Mucosa of stomach (tissue), 1 donor: Measurements from ENCODE around the gene SLC12A2.

Experiments used
- H3K27me3 ChIP-seq: one replicate; pipeline ENCODE4 v1.7.0; 2013; ENCODE audit warnings: mild to moderate bottlenecking, low read length; ENCODE audit not compliant: control insufficient read depth, insufficient read depth
- H3K36me3 ChIP-seq: one replicate; pipeline ENCODE4 v1.7.0; 2013; ENCODE audit warnings: low read length; ENCODE audit not compliant: control insufficient read depth, insufficient read depth
- H3K4me1 ChIP-seq: one replicate; pipeline ENCODE4 v1.7.0; 2013; ENCODE audit warnings: mild to moderate bottlenecking, low read length; ENCODE audit not compliant: control insufficient read depth, insufficient read depth
- H3K4me3 ChIP-seq: one replicate; pipeline ENCODE4 v1.7.0; 2013; ENCODE audit warnings: low read length
- H3K9ac ChIP-seq: one replicate; pipeline ENCODE4 v1.7.0; 2013; ENCODE audit warnings: mild to moderate bottlenecking, low read length, moderate library complexity
- H3K9me3 ChIP-seq: one replicate; pipeline ENCODE4 v1.7.0; 2013; ENCODE audit warnings: mild to moderate bottlenecking, low read length, moderate library complexity; ENCODE audit not compliant: control insufficient read depth
- donor health status: Pancreatic carcinoma.

Gene SLC12A2

DNA sequence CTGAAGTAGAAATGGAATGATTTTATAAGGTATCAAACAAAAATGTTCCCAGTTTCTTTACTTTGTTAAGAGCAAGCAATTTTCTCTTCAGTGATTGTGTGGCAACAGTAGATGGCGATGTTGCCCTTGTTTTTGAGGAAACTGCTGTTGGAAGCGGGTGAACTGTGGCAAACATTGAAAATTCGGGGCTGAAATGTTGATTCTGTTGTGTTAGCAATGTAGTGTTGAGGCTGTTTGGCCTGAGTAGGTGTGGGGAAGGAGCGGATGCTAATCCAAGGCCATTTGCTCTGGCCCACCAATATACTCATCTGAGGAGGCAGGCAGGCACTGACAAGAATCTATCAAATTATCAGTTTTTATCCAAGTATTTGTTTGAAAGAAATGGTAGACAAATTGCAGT, 129.8 kb downstream of the SLC12A2 start:
- H3K9me3 ChIP-seq = no peaks in the 10 kb centered on the region
- no peaks in the 10 kb centered on the region for H3K27me3 ChIP-seq
- no peak overlapping the region for H3K4me3 ChIP-seq
- H3K9ac ChIP-seq = no peak overlapping the region
- no peaks in the 10 kb centered on the region for H3K4me1 ChIP-seq
- H3K36me3 ChIP-seq = no peaks in the 10 kb centered on the region

DNA sequence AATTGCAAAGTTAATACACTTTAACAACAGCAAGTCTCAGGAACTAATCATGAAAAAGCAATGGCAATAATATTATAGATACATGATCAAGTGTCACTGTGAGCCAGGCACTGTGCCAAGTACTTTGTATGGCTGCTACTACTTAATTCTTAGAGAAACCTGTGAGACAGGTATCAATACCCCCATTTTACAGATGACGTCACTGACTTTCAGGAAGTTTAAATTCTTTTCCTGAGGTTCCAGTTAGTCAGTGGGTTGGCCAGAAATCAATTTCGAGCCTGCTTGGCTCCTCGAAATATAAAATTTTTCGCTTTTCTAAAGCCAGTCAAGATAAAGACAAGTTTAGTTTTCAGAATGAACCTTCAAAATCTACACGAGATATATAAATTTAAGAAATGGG, 130.3 kb downstream of the SLC12A2 start:
- Histone ChIP-seq H3K36me3 (no peaks in the 10 kb centered on the region), H3K4me3 (no peak overlapping the region), H3K9ac (no peak overlapping the region), H3K9me3 (no peaks in the 10 kb centered on the region), H3K4me1 (no peaks in the 10 kb centered on the region), H3K27me3 (no peaks in the 10 kb centered on the region)

GRCh38 chr5:128216285-128216684, 132.7 kb downstream of the SLC12A2 start:
- Histone ChIP-seq H3K4me1 (no peaks in the 10 kb centered on the region), H3K4me3 (no peak overlapping the region), H3K27me3 (no peaks in the 10 kb centered on the region), H3K9ac (no peak overlapping the region), H3K9me3 (no peaks in the 10 kb centered on the region), H3K36me3 (no peaks in the 10 kb centered on the region)

GRCh38 chr5:128216860-128217531, 133.4 kb downstream of the SLC12A2 start:
- Histone ChIP-seq H3K27me3 (no peaks in the 10 kb centered on the region), H3K4me3 (no peak overlapping the region), H3K36me3 (no peaks in the 10 kb centered on the region), H3K4me1 (no peaks in the 10 kb centered on the region), H3K9ac (no peak overlapping the region), H3K9me3 (no peaks in the 10 kb centered on the region)

- Histone ChIP-seq H3K4me3 (no peak overlapping the region), H3K9ac (no peak overlapping the region), H3K36me3 (no peaks in the 10 kb centered on the region), H3K27me3 (no peaks in the 10 kb centered on the region), H3K9me3 (no peaks in the 10 kb centered on the region), H3K4me1 (no peaks in the 10 kb centered on the region)
Observed at GRCh38 chr5:128220841-128221240, 137.3 kb downstream of the SLC12A2 start.

DNA sequence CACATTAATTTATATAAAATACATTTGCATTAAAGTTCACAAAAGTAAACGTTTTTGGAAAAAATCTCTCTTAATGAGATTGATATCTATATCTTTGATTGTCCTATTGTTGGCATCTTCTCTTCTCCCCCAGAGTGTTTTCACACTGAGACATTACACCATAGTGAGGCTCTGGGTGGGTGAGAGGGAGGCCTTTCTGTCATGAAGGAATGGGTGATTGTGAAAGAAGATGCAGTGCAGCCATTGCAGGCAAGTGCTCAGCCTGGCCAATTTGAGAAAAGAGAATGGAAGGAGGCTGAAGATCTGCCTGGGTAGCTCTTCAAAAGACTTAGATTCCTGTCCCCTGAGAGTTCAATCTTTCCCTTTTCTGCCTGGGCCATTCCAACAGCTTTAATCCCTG, 140.8 kb downstream of the SLC12A2 start:
- H3K9me3 ChIP-seq = no peaks in the 10 kb centered on the region
- H3K4me1 ChIP-seq = no peaks in the 10 kb centered on the region
- no peaks in the 10 kb centered on the region for H3K27me3 ChIP-seq
- H3K36me3 ChIP-seq = no peaks in the 10 kb centered on the region
- H3K4me3 ChIP-seq = no peak overlapping the region
- H3K9ac ChIP-seq = no peak overlapping the region

DNA sequence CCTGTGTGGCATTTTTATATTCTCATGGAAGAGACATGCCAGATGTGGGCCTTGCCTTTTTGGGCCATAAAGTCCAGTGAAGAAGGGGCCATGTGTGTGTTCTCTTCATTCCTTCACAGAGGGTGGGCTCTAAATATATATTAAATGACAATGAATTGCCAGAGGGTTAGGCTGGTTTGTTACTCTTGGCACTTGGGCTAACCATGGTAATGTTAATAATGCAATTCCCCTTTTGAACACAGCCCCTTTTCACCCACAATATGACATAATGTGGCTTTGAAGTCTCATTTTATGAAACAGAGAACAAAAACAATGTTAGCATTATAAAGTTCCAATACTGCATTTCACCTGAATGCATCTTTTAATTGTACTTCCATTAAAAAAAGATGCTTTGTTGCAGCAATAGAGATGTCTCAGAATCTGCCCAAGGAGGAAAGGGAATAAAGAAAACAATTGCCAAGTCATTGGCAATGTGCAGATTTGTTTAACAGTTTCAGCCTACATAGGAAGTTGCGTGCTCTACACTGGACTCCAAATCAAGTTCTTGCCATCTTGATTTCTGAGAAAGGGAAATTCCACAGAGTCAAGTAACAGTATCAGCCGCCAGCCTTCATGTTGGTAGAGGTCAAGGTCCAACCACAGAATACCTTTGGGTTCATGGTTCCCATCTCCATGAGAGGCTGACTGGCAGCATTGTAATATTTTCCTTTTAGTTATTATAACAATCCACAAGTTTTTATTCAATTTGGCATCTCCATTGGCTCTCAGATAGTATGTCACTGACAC, 141.9 kb downstream of the SLC12A2 start:
- H3K4me1 ChIP-seq = no peaks in the 10 kb centered on the region
- H3K36me3 ChIP-seq = no peaks in the 10 kb centered on the region
- H3K9ac ChIP-seq = no peak overlapping the region
- no peaks in the 10 kb centered on the region for H3K27me3 ChIP-seq
- H3K4me3 ChIP-seq = no peak overlapping the region
- H3K9me3 ChIP-seq = no peaks in the 10 kb centered on the region

DNA sequence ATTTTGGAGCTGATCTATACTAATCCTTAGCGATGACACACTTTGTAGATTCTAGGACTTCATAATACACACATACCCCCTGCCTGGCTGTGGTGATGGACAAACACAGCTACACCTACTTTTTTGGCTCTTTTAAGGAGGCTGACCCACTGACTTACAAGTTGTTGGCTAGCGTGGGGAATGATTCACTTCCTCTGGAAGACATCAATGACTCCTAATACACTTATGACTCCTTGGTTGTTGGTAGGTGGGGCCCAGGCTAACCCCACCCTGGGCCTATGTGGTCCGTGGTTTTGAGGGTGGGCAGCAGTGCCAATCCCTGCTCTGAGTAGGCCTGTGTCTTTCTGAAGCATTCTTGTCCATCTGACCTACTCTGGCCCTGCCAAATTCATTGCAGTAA, 144.4 kb downstream of the SLC12A2 start:
- Histone ChIP-seq H3K9ac (no peak overlapping the region), H3K4me1 (no peaks in the 10 kb centered on the region), H3K4me3 (no peak overlapping the region), H3K9me3 (no peaks in the 10 kb centered on the region), H3K27me3 (no peaks in the 10 kb centered on the region), H3K36me3 (no peaks in the 10 kb centered on the region)

DNA sequence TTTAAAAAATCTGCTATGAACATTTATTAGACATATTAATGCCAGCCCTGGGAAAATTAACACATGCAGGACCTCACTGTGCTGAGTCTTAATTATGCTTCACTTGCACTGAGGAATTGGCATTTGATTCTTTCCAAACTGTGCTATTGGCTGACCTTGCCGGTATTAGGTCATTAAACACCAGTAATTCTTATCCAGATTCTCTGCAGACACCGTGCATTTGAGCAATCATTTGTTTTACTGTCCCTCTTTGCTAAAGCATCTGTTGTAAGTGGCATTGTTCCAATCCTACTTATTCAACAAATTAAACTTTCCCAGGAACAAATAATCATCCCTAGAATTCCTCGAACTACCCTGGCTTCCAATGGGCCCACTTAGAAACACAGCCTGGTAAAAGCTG, 145.0 kb downstream of the SLC12A2 start:
- Histone ChIP-seq H3K4me1 (no peaks in the 10 kb centered on the region), H3K36me3 (no peaks in the 10 kb centered on the region), H3K4me3 (no peak overlapping the region), H3K9me3 (no peaks in the 10 kb centered on the region), H3K27me3 (no peaks in the 10 kb centered on the region), H3K9ac (no peak overlapping the region)

GRCh38 chr5:128234928-128235641, 151.5 kb downstream of the SLC12A2 start:
- Histone ChIP-seq H3K36me3 (no peaks in the 10 kb centered on the region), H3K9ac (no peak overlapping the region), H3K9me3 (no peaks in the 10 kb centered on the region), H3K4me1 (no peaks in the 10 kb centered on the region), H3K27me3 (no peaks in the 10 kb centered on the region), H3K4me3 (no peak overlapping the region)

- H3K9me3 ChIP-seq = no peaks in the 10 kb centered on the region
- no peak overlapping the region for H3K9ac ChIP-seq
- H3K4me1 ChIP-seq = no peaks in the 10 kb centered on the region
- no peaks in the 10 kb centered on the region for H3K27me3 ChIP-seq
- no peak overlapping the region for H3K4me3 ChIP-seq
- no peaks in the 10 kb centered on the region for H3K36me3 ChIP-seq
Observed at GRCh38 chr5:128236334-128236733, 152.8 kb downstream of the SLC12A2 start.

- no peak overlapping the region for H3K9ac ChIP-seq
- no peaks in the 10 kb centered on the region for H3K27me3 ChIP-seq
- H3K4me3 ChIP-seq = no peak overlapping the region
- H3K4me1 ChIP-seq = no peaks in the 10 kb centered on the region
- no peaks in the 10 kb centered on the region for H3K9me3 ChIP-seq
- H3K36me3 ChIP-seq = no peaks in the 10 kb centered on the region
Observed at GRCh38 chr5:128237000-128237399, 153.4 kb downstream of the SLC12A2 start.
